ENCODE data around the gene ZC3H7A.
A peak's percentile ranks its signal among the peaks of the same experiment; 100 is the strongest.

Gene ZC3H7A

DNA sequence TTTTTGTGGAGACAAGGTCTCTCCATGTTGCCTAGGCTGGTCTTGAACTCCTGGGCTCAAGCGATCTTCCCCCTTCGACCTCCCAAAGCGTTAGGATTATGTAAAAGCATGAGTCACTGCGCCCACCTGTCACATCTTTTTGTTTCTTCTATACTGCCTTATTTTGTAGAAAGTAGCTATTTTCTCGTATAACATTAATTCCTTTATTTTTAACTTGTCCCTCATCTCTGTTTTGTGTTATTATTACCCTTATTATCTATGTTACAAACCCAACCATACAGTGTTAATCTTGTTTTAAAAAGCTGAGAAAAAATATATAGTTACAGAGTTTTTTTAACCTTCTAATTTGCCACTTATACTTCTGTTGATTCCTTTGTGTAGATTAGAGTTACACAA is 53.0 kb downstream of the ZC3H7A start (continued):
- TF ChIP-seq, protein P1, sequence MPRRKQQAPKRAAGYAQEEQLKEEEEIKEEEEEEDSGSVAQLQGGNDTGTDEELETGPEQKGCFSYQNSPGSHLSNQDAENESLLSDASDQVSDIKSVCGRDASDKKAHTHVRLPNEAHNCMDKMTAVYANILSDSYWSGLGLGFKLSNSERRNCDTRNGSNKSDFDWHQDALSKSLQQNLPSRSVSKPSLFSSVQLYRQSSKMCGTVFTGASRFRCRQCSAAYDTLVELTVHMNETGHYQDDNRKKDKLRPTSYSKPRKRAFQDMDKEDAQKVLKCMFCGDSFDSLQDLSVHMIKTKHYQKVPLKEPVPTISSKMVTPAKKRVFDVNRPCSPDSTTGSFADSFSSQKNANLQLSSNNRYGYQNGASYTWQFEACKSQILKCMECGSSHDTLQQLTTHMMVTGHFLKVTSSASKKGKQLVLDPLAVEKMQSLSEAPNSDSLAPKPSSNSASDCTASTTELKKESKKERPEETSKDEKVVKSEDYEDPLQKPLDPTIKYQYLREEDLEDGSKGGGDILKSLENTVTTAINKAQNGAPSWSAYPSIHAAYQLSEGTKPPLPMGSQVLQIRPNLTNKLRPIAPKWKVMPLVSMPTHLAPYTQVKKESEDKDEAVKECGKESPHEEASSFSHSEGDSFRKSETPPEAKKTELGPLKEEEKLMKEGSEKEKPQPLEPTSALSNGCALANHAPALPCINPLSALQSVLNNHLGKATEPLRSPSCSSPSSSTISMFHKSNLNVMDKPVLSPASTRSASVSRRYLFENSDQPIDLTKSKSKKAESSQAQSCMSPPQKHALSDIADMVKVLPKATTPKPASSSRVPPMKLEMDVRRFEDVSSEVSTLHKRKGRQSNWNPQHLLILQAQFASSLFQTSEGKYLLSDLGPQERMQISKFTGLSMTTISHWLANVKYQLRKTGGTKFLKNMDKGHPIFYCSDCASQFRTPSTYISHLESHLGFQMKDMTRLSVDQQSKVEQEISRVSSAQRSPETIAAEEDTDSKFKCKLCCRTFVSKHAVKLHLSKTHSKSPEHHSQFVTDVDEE (CRISPR knock-in tag; IDR thresholded peaks at IDR 0.05) = no peak
- TF ChIP-seq, protein P2, sequence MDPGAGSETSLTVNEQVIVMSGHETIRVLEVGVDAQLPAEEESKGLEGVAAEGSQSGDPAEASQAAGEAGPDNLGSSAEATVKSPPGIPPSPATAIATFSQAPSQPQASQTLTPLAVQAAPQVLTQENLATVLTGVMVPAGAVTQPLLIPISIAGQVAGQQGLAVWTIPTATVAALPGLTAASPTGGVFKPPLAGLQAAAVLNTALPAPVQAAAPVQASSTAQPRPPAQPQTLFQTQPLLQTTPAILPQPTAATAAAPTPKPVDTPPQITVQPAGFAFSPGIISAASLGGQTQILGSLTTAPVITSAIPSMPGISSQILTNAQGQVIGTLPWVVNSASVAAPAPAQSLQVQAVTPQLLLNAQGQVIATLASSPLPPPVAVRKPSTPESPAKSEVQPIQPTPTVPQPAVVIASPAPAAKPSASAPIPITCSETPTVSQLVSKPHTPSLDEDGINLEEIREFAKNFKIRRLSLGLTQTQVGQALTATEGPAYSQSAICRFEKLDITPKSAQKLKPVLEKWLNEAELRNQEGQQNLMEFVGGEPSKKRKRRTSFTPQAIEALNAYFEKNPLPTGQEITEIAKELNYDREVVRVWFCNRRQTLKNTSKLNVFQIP (CRISPR knock-in tag; IDR thresholded peaks at IDR 0.05; ENCODE audit: borderline replicate concordance, low read depth) = no peak
- TF ChIP-seq ZFP30 (CRISPR knock-in tag; IDR thresholded peaks at IDR 0.05) (no peak), ZNF8 (CRISPR knock-in tag; IDR thresholded peaks at IDR 0.05) (no peak)

DNA sequence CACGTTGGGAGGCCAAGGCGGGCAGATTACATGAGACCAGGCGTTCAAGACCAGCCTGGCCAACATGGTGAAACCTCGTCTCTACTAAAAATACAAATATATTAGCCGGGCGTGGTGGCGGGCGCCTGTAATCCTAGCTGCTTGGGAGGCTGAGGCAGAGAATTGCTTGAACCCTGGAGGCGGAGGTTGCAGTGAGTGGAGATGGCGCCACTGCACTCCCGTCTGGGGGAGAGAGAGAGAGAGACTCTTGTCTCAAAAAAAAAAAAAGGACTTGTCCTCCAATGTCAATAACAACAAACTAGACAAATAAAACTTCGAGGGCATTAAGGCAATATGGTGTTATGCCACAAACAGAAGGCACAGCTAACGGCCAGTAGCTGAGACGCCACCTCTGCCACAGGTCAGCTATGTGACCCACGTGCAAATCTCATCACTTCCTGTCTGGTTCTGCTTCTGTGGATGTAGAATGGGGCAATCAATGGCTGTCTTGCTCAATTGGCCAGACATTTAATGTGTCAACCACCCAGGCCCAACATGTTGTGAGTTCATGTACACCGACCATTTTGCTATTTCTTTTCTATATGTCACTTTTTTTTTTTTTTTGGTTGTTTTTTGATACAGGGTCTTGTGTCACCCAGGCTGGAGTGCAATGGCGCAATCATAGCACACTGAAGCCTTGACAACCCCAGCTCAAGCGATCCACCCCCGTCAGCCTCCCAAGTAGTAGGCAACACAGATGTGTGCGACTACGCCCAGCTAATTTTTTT is 53.6 kb downstream of the ZC3H7A start:
- TF ChIP-seq ARNTL (CRISPR knock-in tag; IDR thresholded peaks at IDR 0.05; ENCODE audit: borderline replicate concordance, low read depth) (no peak), TCF4 (CRISPR knock-in tag; IDR thresholded peaks at IDR 0.05; ENCODE audit: borderline replicate concordance) (no peak), CSDC2 (CRISPR knock-in tag; IDR thresholded peaks at IDR 0.05) (no peak), SNAI2 (CRISPR knock-in tag; IDR thresholded peaks at IDR 0.05) (no peak), ISL1 (CRISPR knock-in tag; IDR thresholded peaks at IDR 0.05) (no peak), ESRRG (CRISPR knock-in tag; IDR thresholded peaks at IDR 0.05) (no peak), RARB (CRISPR knock-in tag; IDR thresholded peaks at IDR 0.05) (no peak), ZNF70 (CRISPR knock-in tag; IDR thresholded peaks at IDR 0.05) (no peak)
- TF ChIP-seq, protein P3, sequence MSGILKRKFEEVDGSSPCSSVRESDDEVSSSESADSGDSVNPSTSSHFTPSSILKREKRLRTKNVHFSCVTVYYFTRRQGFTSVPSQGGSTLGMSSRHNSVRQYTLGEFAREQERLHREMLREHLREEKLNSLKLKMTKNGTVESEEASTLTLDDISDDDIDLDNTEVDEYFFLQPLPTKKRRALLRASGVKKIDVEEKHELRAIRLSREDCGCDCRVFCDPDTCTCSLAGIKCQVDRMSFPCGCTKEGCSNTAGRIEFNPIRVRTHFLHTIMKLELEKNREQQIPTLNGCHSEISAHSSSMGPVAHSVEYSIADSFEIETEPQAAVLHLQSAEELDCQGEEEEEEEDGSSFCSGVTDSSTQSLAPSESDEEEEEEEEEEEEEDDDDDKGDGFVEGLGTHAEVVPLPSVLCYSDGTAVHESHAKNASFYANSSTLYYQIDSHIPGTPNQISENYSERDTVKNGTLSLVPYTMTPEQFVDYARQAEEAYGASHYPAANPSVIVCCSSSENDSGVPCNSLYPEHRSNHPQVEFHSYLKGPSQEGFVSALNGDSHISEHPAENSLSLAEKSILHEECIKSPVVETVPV (CRISPR knock-in tag; IDR thresholded peaks at IDR 0.05) = no peak
- ATAC-seq = no peak

DNA sequence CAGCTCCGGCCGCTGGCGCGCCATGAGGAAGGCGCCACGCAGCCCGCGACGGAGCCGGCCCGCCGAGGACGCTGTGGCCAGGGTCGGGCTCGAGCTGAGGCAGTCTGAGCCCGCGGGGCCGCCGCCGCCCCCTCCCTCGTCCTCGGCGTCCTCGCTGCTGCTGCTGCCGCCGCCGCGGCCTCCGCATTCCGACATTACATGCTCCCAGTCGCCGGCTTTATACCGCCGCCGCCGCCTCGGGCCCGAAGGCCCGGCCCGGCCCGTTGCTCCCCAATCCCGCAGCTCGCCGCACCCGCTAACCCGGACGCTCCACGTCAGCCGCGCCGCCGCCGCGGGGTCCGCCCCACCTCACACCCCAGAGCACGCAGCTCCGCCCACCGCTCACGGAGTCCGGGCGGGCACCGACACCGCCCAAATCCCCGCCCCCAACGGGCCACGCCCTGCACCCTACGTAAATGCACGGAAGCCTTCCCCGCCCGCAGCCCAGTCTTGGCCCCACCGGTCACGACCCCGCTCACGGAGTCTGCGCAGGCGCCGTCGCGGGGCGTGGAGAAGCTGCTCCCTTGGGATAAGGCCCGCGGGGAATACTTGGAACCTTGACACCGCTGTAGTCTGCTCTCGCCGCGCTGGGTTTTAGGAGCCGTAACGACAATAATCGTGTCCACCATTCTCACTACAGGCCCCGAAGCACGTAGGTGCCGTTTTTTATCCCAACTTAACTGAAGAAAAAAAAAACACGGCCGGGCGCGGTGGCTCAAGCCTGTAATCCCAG is 54.3 kb downstream of the ZC3H7A start, which contains the start of gene TXNDC11:
Gene TXNDC11 (minus strand): TSS at position 322 of the 772 bp plus-strand sequence. CDS start 127 bp downstream, at position 195.
- TF ChIP-seq ISL1 (CRISPR knock-in tag; IDR thresholded peaks at IDR 0.05) (no peak; the same call in 1 of the 2 replicates), TCF4 (CRISPR knock-in tag; IDR thresholded peaks at IDR 0.05; ENCODE audit: borderline replicate concordance) (no peak), ZNF565 (CRISPR knock-in tag; conservative IDR thresholded peaks at IDR 0.05; ENCODE audit: low read depth) (no peak), ZNF70 (CRISPR knock-in tag; IDR thresholded peaks at IDR 0.05) (no peak), ZNF8 (CRISPR knock-in tag; IDR thresholded peaks at IDR 0.05) (no peak), RARB (CRISPR knock-in tag; IDR thresholded peaks at IDR 0.05) (no peak), ZFP30 (CRISPR knock-in tag; IDR thresholded peaks at IDR 0.05) (no peak), ARNTL (CRISPR knock-in tag; IDR thresholded peaks at IDR 0.05; ENCODE audit: borderline replicate concordance, low read depth) (no peak), BACH2 (CRISPR knock-in tag; IDR thresholded peaks at IDR 0.05; ENCODE audit: borderline replicate concordance) (no peak), GLIS3 (CRISPR knock-in tag; IDR thresholded peaks at IDR 0.05) (no peak), ZFP3 (CRISPR knock-in tag; IDR thresholded peaks at IDR 0.05) (no peak), OSR1 (CRISPR knock-in tag; IDR thresholded peaks at IDR 0.05) (no peak), SNAI2 (CRISPR knock-in tag; IDR thresholded peaks at IDR 0.05) (no peak), ESRRG (CRISPR knock-in tag; IDR thresholded peaks at IDR 0.05) (no peak)
- TF ChIP-seq, protein P4, sequence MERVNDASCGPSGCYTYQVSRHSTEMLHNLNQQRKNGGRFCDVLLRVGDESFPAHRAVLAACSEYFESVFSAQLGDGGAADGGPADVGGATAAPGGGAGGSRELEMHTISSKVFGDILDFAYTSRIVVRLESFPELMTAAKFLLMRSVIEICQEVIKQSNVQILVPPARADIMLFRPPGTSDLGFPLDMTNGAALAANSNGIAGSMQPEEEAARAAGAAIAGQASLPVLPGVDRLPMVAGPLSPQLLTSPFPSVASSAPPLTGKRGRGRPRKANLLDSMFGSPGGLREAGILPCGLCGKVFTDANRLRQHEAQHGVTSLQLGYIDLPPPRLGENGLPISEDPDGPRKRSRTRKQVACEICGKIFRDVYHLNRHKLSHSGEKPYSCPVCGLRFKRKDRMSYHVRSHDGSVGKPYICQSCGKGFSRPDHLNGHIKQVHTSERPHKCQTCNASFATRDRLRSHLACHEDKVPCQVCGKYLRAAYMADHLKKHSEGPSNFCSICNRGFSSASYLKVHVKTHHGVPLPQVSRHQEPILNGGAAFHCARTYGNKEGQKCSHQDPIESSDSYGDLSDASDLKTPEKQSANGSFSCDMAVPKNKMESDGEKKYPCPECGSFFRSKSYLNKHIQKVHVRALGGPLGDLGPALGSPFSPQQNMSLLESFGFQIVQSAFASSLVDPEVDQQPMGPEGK (CRISPR knock-in tag; IDR thresholded peaks at IDR 0.05; ENCODE audit: borderline replicate concordance) = no peak
- TF ChIP-seq, protein P5, sequence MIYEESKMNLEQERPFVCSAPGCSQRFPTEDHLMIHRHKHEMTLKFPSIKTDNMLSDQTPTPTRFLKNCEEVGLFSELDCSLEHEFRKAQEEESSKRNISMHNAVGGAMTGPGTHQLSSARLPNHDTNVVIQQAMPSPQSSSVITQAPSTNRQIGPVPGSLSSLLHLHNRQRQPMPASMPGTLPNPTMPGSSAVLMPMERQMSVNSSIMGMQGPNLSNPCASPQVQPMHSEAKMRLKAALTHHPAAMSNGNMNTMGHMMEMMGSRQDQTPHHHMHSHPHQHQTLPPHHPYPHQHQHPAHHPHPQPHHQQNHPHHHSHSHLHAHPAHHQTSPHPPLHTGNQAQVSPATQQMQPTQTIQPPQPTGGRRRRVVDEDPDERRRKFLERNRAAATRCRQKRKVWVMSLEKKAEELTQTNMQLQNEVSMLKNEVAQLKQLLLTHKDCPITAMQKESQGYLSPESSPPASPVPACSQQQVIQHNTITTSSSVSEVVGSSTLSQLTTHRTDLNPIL (CRISPR knock-in tag; IDR thresholded peaks at IDR 0.05; ENCODE audit: low read depth) = no peak
- TF ChIP-seq, protein P1 (CRISPR knock-in tag; IDR thresholded peaks at IDR 0.05) = no peak
- TF ChIP-seq, protein P3 (CRISPR knock-in tag; IDR thresholded peaks at IDR 0.05) = no peak
- ATAC-seq = peak; percentile 93

Measured in SK-N-SH treated with all-trans-retinoic acid at 6 μM for 48 hours (cell line).